Hindlimb muscle (tissue), 1 donor: ENCODE data around the gene CALCOCO2. TPM values are rescaled to one million over a fixed set of nuclear protein-coding genes. Genes with fewer than 3 reads are reported as not detected.

Experiments
- polyA plus RNA-seq: library from polyadenylated mRNA; unstranded; fragments of 120-200 nt; gene quantifications from one replicate; pipeline ENCODE4 v1.2.1, GENCODE V29; 2013; ENCODE audit not compliant: insufficient read length

CALCOCO2 gene
- polyA plus RNA-seq, 1 donor = 39.3 TPM

Other genes with a start within 250 kb of the CALCOCO2 start
- 9.1 TPM for gene HOXB3, start 240.8 kb upstream of the CALCOCO2 start, polyA plus RNA-seq
- gene HOXB5, start 237.3 kb upstream of the CALCOCO2 start, polyA plus RNA-seq = 0.48 TPM
- 1.8 TPM for gene HOXB6, start 226.0 kb upstream of the CALCOCO2 start, polyA plus RNA-seq
- gene HOXB7, start 220.0 kb upstream of the CALCOCO2 start, polyA plus RNA-seq = 3.0 TPM
- gene HOXB8, start 215.7 kb upstream of the CALCOCO2 start, polyA plus RNA-seq = 0.49 TPM
- 0.43 TPM for gene HOXB9, start 204.7 kb upstream of the CALCOCO2 start, polyA plus RNA-seq
- not detected for gene PRAC1, start 108.5 kb upstream of the CALCOCO2 start, polyA plus RNA-seq
- not detected for gene PRAC2, start 107.8 kb upstream of the CALCOCO2 start, polyA plus RNA-seq
- not detected for gene HOXB13, start 102.3 kb upstream of the CALCOCO2 start, polyA plus RNA-seq
- gene TTLL6, start 13.8 kb upstream of the CALCOCO2 start, polyA plus RNA-seq = not detected
- 116 TPM for gene ATP5MC1, start 61.8 kb downstream of the CALCOCO2 start, polyA plus RNA-seq
- 54.1 TPM for gene UBE2Z, start 77.4 kb downstream of the CALCOCO2 start, polyA plus RNA-seq
- 63.6 TPM for gene SNF8, start 113.8 kb downstream of the CALCOCO2 start, polyA plus RNA-seq
- not detected for gene GIP, start 137.6 kb downstream of the CALCOCO2 start, polyA plus RNA-seq
- gene IGF2BP1, start 166.3 kb downstream of the CALCOCO2 start, polyA plus RNA-seq = 8.6 TPM